ENCODE data around the gene ADAM10. TPM values are rescaled to one million over a fixed set of nuclear protein-coding genes. Genes with fewer than 3 reads are reported as not detected.

ADAM10 gene
- total RNA-seq, 4 donors from 2014 or later: 20.1 to 42.5 (median 33.4) TPM

- H3K9me3 ChIP-seq: no peaks in the 10 kb centered on the region
- no peaks in the 10 kb centered on the region for H3K27me3 ChIP-seq
- ATAC-seq (no peak), DNase-seq (no peak)
- H3K27ac ChIP-seq: no peak overlapping the region
- no peaks in the 10 kb centered on the region for H3K4me1 ChIP-seq
- no peak overlapping the region for H3K4me3 ChIP-seq
- intact Hi-C loops (cut with DNase I; ENCODE audit: low total_unique reads) (no loop called here), in situ Hi-C loops (cut with MboI; ENCODE audit: low sequenced_read_pairs in 4 of 4) (no loop called here)
- peaks cover 0 to 22% of the 10 kb centered on the region in 2 donors for H3K36me3 ChIP-seq
- TF ChIP-seq POLR2A (IDR thresholded peaks at IDR 0.05) (no peak), CTCF (IDR thresholded peaks at IDR 0.05 in 4 of 5, conservative IDR thresholded peaks at IDR 0.05 in 1 of 5) (no peak)
These were observed 82.5 kb downstream of the ADAM10 start for GRCh38 chr15:58666957-58667356.

GRCh38 chr15:58665672-58666071, 83.8 kb downstream of the ADAM10 start:
- DNase-seq: no peak
- Histone ChIP-seq H3K36me3 (peaks cover 0 to 23% of the 10 kb centered on the region in 2 donors), H3K27me3 (no peaks in the 10 kb centered on the region), H3K4me1 (no peaks in the 10 kb centered on the region), H3K27ac (no peak overlapping the region), H3K9me3 (no peaks in the 10 kb centered on the region), H3K4me3 (no peak overlapping the region)
- intact Hi-C loops (cut with DNase I; ENCODE audit: low total_unique reads) (no loop called here), in situ Hi-C loops (cut with MboI; ENCODE audit: low sequenced_read_pairs in 4 of 4) (no loop called here)
- no peak for ATAC-seq
- TF ChIP-seq CTCF (IDR thresholded peaks at IDR 0.05 in 4 of 5, conservative IDR thresholded peaks at IDR 0.05 in 1 of 5) (no peak), POLR2A (IDR thresholded peaks at IDR 0.05) (no peak)

- in situ Hi-C loops (cut with MboI; ENCODE audit: low sequenced_read_pairs in 4 of 4) (no loop called here), intact Hi-C loops (cut with DNase I; ENCODE audit: low total_unique reads) (no loop called here)
- Histone ChIP-seq H3K4me3 (no peak overlapping the region), H3K27me3 (no peaks in the 10 kb centered on the region), H3K27ac (no peak overlapping the region), H3K36me3 (peaks cover 0 to 6% of the 10 kb centered on the region in 2 donors), H3K9me3 (no peaks in the 10 kb centered on the region), H3K4me1 (no peaks in the 10 kb centered on the region)
- ATAC-seq (no peak), DNase-seq (no peak)
- TF ChIP-seq POLR2A (IDR thresholded peaks at IDR 0.05): no peak
- TF ChIP-seq CTCF (IDR thresholded peaks at IDR 0.05 in 4 of 5, conservative IDR thresholded peaks at IDR 0.05 in 1 of 5): no peak
These were observed 99.4 kb downstream of the ADAM10 start for GRCh38 chr15:58650102-58650501.

GRCh38 chr15:58649175-58649574, 100.3 kb downstream of the ADAM10 start:
- DNase-seq (no peak), ATAC-seq (no peak)
- in situ Hi-C loops (cut with MboI; ENCODE audit: low sequenced_read_pairs in 4 of 4): no loop called here

More at GRCh38 chr15:58649175-58649574, 100.3 kb downstream of the ADAM10 start:
- no peak overlapping the region for H3K27ac ChIP-seq
- no peaks in the 10 kb centered on the region for H3K4me1 ChIP-seq
- H3K9me3 ChIP-seq: no peaks in the 10 kb centered on the region
- intact Hi-C loops (cut with DNase I; ENCODE audit: low total_unique reads): no loop called here
- no peak overlapping the region for H3K4me3 ChIP-seq
- H3K27me3 ChIP-seq: no peaks in the 10 kb centered on the region
- TF ChIP-seq CTCF (IDR thresholded peaks at IDR 0.05 in 4 of 5, conservative IDR thresholded peaks at IDR 0.05 in 1 of 5): no peak
- no peak for TF ChIP-seq POLR2A (IDR thresholded peaks at IDR 0.05)
- no peaks in the 10 kb centered on the region for H3K36me3 ChIP-seq
